ENCODE results near the gene KRTAP9-8.

DNA sequence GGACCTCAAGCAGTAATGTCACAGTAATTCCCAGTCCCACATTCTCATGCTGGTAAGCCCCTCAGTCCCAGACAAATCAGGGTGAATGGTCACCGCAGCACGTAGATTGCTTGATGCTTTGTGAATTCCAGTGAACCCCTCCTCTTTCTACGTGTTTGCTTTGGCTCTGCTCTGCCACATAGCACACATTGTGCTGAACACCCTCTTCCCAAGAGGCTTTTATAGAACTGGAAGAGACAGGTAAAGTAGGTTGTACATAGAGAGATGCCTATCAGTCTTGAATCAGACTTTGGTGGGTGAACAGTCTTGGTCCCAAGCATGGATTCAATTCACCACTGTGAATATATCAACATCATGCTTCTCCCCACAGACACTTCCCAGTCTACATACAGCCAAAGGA, 26.8 kb downstream of the KRTAP9-8 start:
- TF ChIP-seq, protein P1, sequence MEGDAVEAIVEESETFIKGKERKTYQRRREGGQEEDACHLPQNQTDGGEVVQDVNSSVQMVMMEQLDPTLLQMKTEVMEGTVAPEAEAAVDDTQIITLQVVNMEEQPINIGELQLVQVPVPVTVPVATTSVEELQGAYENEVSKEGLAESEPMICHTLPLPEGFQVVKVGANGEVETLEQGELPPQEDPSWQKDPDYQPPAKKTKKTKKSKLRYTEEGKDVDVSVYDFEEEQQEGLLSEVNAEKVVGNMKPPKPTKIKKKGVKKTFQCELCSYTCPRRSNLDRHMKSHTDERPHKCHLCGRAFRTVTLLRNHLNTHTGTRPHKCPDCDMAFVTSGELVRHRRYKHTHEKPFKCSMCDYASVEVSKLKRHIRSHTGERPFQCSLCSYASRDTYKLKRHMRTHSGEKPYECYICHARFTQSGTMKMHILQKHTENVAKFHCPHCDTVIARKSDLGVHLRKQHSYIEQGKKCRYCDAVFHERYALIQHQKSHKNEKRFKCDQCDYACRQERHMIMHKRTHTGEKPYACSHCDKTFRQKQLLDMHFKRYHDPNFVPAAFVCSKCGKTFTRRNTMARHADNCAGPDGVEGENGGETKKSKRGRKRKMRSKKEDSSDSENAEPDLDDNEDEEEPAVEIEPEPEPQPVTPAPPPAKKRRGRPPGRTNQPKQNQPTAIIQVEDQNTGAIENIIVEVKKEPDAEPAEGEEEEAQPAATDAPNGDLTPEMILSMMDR (IDR thresholded peaks at IDR 0.05; ENCODE audit: insufficient read depth, low read length), result no peak
- no peak for TF ChIP-seq POLR2AphosphoS5 (IDR thresholded peaks at IDR 0.05; ENCODE audit: low read depth)
